Endothelial cell of coronary artery (primary cell): ENCODE measurements around the gene ZNF263. TPM values are rescaled to one million over a fixed set of nuclear protein-coding genes. Genes with fewer than 3 reads are reported as not detected.

Experiments used
- total RNA-seq: library from RNA; depleted of rRNA; stranded (reverse); fragments of >200 nt; gene quantifications from 2 replicates; pipeline ENCODE4 v1.2.3, GENCODE V29; 2014

ZNF263 gene
- total RNA-seq, result 36.5 and 42.2 TPM in 2 replicates

GRCh38 chr16:3282730-3283542 lies at the start of gene ZNF263:
TSS of gene ZNF263 (plus strand) at chr16:3283491. CDS start at chr16:3283819, 328 bp downstream.

GRCh38 chr16:3234857-3235561 lies 48.3 kb upstream of the ZNF263 start, which contains the start of gene ZNF200:
TSS of gene ZNF200 (minus strand) at chr16:3235158. CDS start at chr16:3233755, 1,403 bp downstream.

DNA sequence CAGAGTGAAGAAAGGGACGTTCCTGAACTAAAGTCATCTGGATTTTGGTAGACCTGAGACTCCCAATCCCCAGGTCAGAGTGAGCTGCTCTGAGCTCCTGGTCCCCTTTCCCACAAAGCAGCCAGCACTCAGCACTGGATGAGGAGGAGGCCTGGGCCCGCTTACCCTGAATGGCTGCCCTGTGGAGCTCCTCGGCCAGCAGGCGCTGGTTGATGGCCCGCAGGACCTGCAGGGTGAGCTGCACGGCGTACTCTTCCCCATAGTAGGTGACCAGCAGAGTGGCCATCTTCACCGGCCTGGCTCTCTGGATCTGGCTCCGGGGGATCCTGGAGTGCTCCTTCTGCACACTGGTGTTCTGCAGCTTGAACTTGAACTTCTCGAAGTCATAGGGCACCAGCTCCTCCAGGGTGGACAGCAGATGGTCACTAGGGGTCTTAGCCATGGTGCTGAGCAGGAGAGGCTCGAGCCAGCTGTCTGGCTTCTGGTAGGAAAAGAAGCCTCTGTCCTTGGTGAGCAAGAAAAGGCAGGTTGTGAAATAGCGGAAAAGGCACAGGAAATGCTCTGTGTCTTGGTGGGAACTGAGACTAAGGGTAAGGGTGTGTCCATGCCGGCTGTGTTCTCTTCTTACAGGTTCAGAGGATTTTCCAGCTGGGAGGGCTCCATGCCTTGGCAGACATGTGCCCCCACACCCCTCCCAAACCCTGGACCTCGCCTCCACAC lies 27.0 kb upstream of the ZNF263 start, which contains the start of gene MEFV:
Gene MEFV (minus strand): TSS at position 488 of the 720 bp plus-strand sequence. CDS start 46 bp downstream, at position 442.

DNA sequence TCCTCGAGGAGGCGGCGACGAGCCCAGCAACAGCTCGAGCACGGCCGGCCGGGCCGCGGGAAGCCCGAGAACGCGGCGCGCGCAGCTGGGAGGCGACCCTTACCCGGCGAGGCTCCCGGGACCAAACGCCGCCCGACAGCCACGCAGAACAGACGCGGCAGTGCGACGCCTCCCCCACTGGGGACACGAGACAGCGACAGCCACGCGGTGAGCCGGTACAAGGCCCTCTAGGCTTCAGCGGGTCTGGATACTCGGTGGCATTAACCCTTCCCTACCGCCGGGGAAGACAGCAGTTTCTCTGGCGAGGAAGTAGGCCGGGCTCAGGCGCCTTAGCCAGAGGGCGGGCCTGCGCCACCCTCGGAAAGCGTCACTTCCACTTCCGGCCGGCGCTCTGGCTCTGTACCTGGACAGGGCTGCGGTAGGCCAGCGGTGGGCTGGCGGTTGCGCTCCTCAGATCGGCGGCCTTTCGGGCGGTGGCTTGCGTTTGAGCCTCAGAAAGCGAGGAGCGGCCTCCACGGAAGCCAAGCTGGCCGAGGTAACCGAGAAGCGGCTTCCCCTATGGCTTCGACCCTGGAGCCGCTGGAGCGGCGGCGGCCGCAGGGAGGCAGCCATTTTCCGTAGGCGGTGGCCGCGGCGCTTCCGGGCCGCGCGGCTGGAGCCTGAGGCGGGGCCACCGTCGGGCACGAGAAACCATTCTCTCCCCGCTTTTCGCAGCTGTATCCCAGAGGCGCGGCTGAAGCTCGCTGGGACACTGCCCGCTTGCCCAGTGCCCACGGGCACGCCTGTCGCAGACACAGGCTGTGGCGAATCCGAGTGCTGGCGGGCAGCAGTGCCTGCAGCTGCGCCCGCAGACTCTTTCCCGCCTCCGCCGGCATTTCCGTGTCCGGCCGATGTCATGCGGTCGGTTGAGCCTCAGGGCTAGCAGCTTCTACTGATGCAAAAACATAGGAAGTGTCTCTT lies 22.1 kb downstream of the ZNF263 start, which contains the start of the genes TIGD7 and ZNF75A:
Gene TIGD7 (minus strand): TSS at position 322 of the 960 bp plus-strand sequence. CDS start 4,816 bp downstream, outside the sequence.
Gene ZNF75A (plus strand): TSS at position 389 of the 960 bp plus-strand sequence. CDS start 2,932 bp downstream, outside the sequence.

Other genes with a start within 250 kb of the ZNF263 start
- gene BICDL2, start 246.5 kb upstream of the ZNF263 start, total RNA-seq, result not detected in 2 replicates
- under 0.01 TPM in 2 replicates for gene MMP25, start 236.9 kb upstream of the ZNF263 start, total RNA-seq
- gene IL32, start 217.9 kb upstream of the ZNF263 start, total RNA-seq, result 55.7 and 123 TPM in 2 replicates
- 0.19 TPM in 1 of 2 replicates, not detected in the other for gene ZSCAN10, start 184.2 kb upstream of the ZNF263 start, total RNA-seq
- 22.9 and 23.2 TPM in 2 replicates for gene ZNF205, start 170.9 kb upstream of the ZNF263 start, total RNA-seq
- 3.4 and 5.6 TPM in 2 replicates for gene ZNF213, start 148.5 kb upstream of the ZNF263 start, total RNA-seq
- 0.18 TPM in 1 of 2 replicates, not detected in the other for gene OR1F1, start 95.3 kb upstream of the ZNF263 start, total RNA-seq
- 8.4 and 9.6 TPM in 2 replicates for gene ZNF200, start 48.3 kb upstream of the ZNF263 start, total RNA-seq
- under 0.01 TPM in 1 of 2 replicates, not detected in the other for gene MEFV, start 26.9 kb upstream of the ZNF263 start, total RNA-seq
- 2.6 and 5.0 TPM in 2 replicates for gene TIGD7, start 21.9 kb downstream of the ZNF263 start, total RNA-seq
- gene ZNF75A, start 22.0 kb downstream of the ZNF263 start, total RNA-seq, result 16.9 and 21.6 TPM in 2 replicates
- not detected in 2 replicates for gene OR2C1, start 72.4 kb downstream of the ZNF263 start, total RNA-seq
- gene ZSCAN32, start 117.5 kb downstream of the ZNF263 start, total RNA-seq, result 8.3 and 10.0 TPM in 2 replicates
- gene ZNF174, start 117.7 kb downstream of the ZNF263 start, total RNA-seq, result 4.9 and 5.8 TPM in 2 replicates
- gene ZNF597, start 160.0 kb downstream of the ZNF263 start, total RNA-seq, result 2.0 and 2.5 TPM in 2 replicates
- 9.2 and 13.6 TPM in 2 replicates for gene NAA60, start 160.2 kb downstream of the ZNF263 start, total RNA-seq
- not detected in 2 replicates for gene C16orf90, start 212.0 kb downstream of the ZNF263 start, total RNA-seq
- gene CLUAP1, start 217.5 kb downstream of the ZNF263 start, total RNA-seq, result 16.7 and 21.9 TPM in 2 replicates